Activated CD8-positive, alpha-beta memory T cell treated with anti-CD3 and anti-CD28 coated beads, Interleukin-2, amount 50 U/mL, for 24 hours (primary cell): ENCODE results near the gene DDR1.

Experiments
- DNase-seq: peaks from one replicate; pipeline ENCODE4 v3.0.0-alpha.2; 2020; ENCODE audit errors: extremely low read depth

Gene DDR1

GRCh38 chr6:30881392-30882203 is 2.7 kb upstream of the DDR1 start:
- no peak for DNase-seq

GRCh38 chr6:30882204-30882758 is 2.0 kb upstream of the DDR1 start:
- DNase-seq, result no peak

- no peak for DNase-seq
These were observed 1.3 kb upstream of the DDR1 start for GRCh38 chr6:30882759-30883684.

GRCh38 chr6:30884521-30885480 is 482 bp downstream of the DDR1 start:
- DNase-seq, result no peak

DNA sequence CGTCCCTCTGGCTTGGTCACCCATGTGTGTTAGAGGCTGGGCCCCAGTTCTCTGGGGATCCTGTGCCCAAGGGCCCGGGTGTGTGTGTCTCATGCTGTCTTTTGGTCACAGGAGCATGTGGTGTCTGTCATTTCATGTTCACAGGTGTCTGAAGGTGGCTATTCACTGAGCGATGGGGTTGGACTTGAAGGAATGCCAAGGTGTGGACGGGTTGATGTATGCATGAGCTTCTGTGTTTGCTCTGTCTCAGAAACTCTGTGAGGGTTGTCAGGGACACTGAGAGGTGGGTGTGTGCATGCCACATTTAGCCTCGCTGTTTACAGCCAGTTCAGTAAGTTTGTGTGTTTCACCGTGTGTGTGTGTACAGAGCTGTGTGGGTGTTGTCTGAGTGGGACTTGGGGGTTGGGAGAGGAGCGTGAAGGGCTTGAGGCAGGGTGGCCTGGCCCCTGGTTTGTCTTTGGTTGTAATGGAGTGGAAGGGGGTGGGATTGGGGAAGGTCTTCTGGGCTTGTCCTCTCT is 1.2 kb downstream of the DDR1 start:
- no peak for DNase-seq

DNA sequence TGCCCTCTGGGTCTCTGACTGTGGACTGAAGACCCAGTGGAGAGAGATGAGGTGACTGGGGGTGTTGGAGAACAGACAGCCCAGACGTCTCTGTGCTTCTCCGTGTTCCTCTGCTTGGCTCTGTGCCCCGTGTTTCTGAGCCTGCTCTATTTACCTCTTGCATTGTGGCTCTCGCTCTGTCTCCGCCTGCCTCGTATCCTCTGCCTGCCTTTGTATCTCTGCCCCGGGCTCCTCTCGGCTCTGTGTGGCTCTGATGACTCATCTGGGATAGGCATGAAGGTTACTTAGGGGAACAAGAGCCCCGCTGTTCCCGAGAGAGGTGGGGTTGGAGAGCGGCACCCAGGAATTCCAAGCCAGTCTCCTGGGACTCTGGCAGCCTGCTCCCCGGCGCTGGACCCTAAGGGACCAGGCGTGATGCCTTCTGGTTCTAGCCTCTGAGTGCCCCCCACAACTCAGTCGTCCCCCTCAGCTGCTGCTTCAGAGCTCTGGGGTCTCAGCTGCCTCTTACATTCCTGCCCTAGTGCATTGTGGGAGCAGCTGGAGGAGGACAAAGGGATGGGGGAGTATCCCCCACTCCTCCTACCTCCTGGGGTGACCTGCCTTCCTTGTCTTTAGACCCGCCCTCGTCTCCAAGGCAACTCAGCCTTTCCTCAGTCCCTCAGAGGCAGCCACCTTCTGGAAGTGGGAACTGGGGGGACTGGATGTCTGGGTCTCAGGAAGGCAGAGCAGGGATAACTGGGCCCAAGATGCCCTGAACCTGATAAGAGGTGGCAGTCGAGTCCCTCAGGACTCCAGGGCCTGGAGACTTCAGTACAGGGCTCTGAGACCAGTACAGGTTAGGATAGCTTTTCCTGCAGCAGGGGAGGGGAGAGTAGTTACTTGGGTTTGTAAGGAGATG is 1.9 kb downstream of the DDR1 start:
- no peak for DNase-seq

GRCh38 chr6:30886897-30887255 is 2.6 kb downstream of the DDR1 start:
- DNase-seq, result no peak

DNA sequence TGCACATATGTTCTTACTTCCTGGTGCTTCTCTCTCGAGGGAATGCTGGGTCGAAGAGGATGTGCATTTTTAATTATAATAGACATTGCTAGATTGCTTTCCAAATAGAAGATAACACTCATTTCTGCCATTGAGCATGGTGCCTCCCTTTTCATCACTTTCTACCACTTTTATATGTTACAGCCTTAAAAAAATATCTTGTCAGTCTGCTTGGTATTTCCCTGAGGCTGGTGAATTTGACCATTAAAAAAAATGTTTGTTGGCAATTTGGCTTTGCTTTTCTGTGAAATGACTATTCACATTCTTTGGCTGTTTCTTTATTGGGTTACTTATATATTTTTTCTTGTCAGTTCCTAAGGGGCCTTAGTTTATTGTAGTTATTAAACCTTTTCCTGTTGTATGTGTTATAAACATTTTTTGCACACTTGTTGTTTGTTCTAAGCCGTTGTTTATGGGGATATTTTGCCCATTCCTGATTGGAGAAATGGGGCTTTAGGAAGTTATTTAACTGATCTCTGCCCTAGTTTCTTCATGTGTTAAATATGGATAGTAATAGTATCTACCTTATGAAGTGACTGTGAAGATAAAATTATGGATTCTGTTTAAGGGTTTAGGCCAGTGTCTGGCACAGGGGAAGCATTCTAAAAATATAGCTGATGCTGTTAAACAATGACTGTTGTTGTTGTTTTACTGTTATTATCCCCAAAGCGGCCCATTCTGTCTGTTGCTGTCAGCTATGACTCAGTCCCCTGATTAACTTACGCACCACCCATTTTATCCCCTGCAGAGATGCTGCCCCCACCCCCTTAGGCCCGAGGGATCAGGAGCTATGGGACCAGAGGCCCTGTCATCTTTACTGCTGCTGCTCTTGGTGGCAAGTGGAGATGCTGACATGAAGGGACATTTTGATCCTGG is 3.8 kb downstream of the DDR1 start:
- no peak for DNase-seq

GRCh38 chr6:30888816-30889495 is 4.6 kb downstream of the DDR1 start:
- DNase-seq, result no peak

DNA sequence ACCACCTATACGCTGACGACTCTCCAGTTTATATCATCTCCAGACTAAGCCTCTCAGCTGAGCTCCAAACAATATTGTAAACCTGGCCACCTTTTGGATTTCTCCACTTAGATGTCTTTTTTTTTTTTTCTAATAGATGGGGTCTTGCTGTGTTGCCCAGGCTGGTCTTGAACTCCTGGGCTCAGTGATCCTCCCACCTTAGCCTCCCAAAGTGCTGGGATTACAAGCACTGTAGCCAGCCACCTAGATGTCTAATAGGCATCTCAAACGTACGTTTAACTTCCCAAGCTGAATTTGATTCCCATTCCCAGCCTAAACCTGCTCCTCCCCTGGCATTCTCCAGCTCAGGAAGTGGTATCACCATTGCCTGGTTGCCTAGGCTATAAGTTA is 5.2 kb downstream of the DDR1 start:
- no peak for DNase-seq

DNA sequence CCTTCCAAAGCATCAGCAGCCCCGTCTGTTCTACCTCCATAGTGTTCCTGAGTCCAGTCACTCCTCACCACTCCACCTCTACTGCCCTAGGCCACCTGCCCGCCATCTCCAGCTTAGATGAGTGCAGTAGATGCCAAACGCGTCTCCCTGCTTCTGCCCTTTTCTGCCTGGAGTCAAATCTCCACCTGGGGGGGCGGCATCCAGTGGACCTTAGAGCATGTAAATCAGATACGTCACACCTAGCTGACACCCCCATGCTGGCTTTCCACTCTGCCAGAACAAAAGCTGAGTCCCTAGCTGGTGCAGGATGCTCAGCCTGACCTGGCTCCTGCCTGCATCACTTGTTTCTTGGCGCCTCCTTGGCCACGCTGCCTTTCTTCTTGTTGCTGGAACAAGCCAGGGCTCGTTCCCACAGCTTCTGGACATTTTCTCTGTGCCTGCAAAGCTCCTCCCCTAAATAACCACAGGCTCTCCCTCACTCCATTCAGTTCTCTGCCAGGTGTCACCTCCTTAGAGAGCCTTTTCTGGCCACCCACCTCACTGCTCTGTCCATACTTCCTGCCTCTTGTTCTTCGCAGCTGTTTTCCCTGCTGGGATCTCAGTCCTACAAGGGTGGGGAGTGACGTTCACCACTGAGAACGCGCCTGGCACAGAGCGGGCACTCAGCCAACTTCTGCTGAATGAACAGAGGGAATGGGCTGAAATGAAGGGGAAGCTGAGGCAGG is 5.8 kb downstream of the DDR1 start:
- no peak for DNase-seq

- no peak for DNase-seq
These were observed 6.5 kb downstream of the DDR1 start for GRCh38 chr6:30890646-30891449.

DNA sequence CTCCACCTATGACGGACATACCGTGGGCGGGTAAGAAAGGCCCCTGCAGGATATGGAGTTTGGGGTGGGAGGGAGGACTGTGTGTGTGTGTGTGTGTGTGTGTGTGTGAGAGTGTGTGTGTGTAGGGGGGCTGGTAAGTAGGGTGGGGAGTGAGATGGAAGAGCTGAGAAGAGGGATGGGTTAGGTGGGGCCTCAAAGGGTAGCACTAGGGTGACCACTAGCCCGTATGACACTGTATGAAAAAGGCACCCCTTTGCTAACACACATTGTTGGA is 7.1 kb downstream of the DDR1 start:
- no peak for DNase-seq

DNA sequence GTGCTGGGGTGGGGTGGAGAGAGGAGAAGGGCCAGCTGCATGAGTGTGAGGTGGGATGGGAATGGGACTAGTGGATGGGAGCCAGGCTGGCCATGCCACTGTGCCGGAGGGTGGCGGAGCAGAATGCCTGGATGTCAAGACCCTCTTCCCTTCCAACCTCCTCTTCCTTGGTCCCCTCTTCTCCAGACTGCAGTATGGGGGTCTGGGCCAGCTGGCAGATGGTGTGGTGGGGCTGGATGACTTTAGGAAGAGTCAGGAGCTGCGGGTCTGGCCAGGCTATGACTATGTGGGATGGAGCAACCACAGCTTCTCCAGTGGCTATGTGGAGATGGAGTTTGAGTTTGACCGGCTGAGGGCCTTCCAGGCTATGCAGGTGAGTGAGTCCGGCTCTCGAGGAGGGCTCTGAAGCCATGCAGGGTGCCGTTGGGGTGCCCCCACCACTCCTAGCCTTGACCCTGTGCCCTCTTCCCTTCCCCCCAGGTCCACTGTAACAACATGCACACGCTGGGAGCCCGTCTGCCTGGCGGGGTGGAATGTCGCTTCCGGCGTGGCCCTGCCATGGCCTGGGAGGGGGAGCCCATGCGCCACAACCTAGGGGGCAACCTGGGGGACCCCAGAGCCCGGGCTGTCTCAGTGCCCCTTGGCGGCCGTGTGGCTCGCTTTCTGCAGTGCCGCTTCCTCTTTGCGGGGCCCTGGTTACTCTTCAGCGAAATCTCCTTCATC is 7.7 kb downstream of the DDR1 start:
- DNase-seq, result no peak

- no peak for DNase-seq
These were observed 8.8 kb downstream of the DDR1 start for GRCh38 chr6:30893001-30893591.

GRCh38 chr6:30893666-30894065 is 9.3 kb downstream of the DDR1 start:
- DNase-seq, result no peak
